GM21526 (cell line): Measurements from ENCODE around the gene RAVER2.

Source experiments
- ATAC-seq: cut with Tn5 transposase; IDR thresholded peaks from one replicate; pipeline ENCODE4 v1.9.1; 2021; ENCODE audit warnings: moderate library complexity; ENCODE audit not compliant: unreplicated experiment, low FRiP score

RAVER2 gene

DNA sequence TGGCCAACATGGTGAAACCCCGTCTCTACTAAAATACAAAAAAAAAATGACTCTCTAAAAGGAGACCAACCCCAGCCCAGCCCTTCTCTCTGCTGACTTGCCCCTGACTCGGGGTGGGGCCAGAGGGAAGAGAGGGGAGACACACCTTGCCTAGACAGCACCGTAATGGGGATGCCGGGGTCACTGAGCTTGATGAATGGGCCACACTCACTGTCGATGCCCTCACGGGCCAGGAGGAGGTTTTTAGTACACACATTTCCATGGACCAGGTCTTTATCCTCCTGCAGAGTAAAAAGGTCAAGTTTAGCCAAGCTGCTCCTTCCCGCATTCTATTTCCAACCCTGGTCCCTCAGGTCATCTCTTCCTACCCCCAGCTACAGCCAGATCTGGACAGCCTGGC lies 99.7 kb downstream of the RAVER2 start:
- no peak for ATAC-seq

DNA sequence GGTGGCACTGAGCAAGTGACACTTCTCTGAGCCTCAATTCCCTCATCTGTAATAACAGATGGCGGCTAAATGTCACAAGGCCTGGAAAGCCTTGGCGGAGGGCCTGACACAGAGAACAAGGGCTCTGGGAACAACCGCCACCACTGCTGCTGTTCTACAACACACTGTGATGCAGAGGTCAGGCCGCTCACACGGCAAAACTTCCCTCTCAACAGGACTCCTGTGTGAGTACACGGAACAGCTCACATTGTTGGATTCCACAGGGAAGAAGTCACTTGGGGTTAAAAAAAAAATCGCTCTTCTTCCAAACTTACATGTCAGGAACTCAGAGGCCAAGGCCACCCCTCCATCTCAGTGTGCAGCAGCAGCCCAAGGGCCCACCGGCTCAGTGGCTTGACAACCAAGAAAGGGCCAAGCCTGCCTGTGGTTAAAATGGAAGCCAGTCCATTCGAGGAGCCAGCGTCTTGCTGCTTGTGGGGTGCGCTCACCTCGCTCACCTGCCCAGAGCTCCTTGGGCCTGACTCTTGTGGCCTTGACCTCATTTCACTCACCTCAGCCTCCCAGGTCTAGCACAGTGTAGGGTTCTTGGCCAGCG lies 101.1 kb downstream of the RAVER2 start:
- no peak for ATAC-seq

DNA sequence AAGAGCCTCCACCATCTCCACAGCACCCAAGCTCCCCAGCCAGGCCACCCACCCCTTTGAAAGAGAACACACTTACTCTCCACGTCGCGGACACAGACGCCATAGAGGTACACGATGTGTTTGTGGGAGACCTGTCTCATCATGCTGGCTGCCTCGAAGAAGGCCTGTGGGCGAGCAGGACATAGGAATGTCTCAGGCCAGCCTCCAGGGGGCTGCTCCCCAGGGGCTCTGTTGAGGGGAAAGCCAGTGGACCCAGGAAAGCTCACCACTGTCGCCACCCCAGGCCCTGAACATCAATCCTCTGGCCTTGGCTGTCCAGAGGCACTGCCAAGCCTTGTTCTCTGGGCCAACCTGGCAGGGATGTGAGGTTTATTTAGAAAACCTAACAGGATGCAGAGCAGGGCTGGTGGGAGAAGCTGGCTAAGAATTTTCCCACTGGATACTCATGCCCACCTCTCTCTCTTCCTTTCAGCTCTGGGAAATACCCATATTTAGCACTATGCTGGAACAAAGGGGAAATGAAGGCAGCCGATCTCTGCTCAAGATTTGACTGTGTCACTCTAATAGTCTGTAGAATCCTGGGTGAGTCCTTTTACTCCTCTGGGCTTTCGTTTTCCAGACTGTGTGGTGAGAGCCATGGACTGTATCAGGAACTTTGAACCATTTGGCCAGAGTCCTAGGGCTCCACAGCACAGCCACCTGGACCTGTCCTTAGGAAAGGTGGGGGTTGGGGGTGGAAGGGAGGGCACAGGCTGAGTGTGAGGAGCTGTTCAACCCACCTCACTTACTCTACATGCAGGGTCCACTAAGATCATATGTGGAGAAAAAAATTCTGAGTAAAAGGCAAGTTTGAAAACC lies 101.9 kb downstream of the RAVER2 start:
- no peak for ATAC-seq

DNA sequence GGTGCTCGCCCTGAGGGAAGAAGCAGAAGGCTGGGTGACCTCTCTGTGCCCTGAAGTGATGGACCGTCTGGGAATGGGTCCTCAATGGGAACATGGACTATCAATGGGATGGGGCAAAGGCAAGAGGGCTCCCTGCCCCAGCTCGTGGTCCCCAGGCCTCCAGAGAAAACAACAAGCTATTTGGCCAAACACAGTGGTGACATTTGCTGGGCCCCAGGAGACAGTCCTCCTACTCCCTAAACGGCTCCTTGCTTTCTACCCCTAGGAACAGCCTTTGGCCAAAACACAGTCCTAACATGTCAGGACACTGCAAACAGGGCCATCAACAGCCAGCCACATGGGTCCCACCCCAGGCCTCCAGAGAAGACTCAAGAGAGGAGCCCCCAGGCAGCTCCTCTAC lies 102.8 kb downstream of the RAVER2 start:
- ATAC-seq, result no peak

DNA sequence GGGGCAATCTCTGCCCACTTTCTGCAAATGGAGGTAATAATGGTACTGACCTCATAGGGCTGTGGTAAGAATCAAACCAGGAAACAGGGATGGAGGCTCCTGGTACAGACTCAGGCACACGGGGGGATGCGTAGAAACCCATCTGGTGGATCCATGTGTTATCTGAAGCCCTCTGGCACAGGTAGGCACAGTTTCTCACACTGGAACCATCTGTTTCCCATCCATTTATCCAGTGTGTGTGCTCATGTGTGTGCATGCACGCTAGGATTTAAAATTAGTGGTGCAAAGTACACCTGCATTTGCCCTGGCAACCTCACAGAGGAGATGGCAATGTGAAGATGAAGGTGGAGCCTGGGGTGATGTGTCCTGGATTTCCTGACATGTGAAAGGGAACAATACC lies 103.3 kb downstream of the RAVER2 start:
- ATAC-seq, result no peak

DNA sequence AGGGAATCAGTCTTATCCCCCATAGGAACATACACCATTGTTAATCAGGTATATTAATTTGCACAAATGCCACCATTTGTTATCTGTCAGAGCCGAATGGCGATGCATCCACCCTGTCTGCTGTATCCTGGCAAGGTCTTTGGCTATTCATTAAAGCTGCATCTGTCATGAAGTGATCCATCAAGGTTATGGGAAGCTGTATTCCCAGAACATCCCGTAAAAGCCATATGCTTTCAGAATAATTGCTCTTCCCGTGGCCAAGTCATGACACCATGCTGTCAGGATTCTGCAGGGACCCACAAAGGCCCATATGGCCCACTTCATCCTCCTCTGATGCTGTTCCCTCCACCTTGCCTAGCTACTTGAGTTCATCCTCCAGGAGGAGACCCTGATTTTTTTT lies 103.9 kb downstream of the RAVER2 start:
- ATAC-seq, result no peak

DNA sequence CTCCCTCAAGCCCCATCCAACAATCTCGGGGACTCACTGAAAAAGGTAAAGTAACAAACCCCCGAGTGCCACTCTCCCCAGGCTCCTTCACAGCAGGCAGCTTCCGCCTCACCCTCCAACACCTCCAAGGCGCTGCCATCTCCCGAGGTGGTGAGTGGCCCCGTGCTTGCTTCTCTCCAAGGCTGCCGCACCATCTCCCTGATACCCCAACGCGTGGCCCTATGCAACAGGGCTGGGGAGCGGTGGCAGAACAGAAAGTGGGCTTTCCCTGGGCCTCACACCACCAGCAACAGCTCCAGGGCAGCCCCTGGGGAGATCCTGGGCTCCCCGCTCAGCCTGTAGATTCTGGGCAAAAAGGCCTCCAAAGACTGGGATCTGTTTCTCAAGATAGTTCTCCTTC lies 105.1 kb downstream of the RAVER2 start:
- ATAC-seq, result no peak

DNA sequence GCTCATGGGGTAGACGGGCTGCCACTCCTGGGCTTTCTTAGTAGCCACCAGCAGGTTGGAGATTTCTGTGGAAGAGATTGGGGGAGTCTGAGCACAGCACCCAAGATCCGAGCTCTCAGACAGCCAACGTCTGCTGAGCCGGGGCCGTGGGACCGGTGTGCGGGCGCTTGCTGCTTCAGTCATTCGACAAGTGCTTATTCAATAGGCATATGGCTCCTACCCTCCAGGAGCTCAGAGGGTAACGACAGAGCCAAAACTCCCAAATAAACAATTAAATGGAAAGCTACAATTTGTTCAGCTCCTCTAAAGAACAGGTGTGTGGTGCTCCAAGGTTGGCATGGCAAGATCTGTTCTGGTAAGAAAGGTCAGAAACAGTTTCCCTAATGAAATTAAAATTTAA lies 106.0 kb downstream of the RAVER2 start:
- ATAC-seq, result no peak

DNA sequence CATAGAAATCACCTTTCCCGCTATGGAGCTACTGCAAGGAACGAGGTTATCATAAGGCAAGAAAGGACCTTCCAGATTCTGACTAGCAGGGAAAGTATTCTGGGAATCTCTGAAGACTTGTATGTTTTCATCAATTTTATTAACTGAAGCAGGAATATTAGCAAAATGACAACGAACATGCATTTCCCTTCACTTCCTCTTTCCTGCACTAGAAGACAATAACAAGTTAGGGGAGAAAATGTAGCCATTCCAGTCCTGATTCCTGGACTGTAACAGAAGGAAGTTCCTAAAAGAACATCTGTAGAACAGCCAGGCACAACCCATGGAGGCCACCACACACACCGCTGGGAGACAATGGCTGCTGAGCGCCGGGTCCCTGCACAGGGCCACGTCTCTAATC lies 106.8 kb downstream of the RAVER2 start:
- no peak for ATAC-seq

DNA sequence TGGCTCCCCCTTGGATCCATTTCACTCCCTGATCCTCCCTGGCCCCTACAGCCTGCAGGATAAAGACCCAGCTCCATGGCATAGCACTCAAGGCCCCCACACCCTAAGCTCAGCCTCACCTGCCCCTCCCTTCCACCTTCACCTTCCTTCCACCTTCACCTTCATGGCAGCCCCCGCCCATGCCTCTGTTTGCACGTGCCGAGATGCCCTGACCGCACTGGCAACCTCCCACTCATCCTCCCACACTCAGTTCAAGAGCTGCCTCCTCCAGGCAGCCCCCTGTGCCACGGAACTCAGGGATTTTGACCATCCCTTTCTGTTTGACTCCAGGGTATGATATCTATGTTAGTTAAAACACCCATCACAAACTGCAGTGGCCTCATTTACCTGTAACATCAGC lies 109.8 kb downstream of the RAVER2 start:
- ATAC-seq, result no peak

DNA sequence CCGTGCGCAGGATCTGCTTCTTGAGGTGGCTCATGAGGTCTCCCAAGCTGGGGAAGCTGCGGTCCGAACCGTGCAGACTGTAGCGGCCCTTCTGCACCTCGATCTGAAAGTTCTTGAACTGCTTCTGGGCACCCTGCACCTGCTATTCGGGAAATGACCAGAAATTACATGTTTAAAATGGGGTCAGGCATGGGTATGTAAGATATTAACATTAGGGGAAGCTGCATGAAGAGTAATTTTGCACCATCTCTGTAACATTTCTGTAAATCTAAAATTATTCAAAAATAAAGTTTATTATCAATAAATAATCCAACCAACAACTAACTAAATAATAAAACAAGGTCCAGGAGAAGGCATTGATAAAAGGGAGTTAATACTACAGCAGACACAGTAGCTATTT lies 110.7 kb downstream of the RAVER2 start:
- no peak for ATAC-seq

DNA sequence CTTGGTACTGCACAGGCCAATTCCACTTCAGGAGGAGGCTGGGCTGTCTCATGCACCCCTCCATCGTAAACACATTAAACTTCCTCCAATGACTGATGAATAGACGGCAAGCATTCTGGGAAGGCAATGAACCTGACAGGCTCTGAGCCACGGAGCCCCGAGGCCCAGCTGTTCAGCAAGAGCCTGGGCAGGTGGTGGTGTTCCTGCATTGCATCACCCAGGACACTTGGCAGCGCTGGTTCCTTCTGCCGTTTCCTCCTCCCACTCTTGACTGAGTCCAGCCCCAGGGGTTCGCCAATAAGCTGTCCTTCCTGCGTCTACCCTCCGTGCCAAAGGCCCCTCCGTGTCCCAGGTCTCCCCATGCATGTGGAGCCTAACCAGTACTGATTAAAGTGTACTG lies 111.7 kb downstream of the RAVER2 start:
- ATAC-seq, result no peak

DNA sequence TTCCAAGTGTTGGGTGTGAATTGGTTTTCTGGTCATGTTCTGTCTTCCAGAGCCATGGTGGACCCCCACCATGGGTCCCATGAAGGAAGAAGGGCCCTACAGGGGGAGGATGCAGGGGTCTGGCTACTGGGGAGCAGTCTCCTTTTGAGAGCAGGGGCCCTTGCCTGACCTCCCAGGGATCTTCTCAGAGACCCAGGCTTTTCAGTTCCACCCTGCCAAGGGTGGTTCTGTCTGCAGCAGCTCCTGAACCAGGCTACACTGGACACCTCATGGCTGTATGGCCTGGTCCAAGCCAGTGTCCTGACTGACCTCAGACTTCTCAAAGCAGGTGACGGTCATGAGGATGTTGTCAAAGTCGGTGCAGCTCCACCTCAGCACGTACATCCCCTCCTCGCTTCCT lies 112.5 kb downstream of the RAVER2 start:
- ATAC-seq, result no peak

DNA sequence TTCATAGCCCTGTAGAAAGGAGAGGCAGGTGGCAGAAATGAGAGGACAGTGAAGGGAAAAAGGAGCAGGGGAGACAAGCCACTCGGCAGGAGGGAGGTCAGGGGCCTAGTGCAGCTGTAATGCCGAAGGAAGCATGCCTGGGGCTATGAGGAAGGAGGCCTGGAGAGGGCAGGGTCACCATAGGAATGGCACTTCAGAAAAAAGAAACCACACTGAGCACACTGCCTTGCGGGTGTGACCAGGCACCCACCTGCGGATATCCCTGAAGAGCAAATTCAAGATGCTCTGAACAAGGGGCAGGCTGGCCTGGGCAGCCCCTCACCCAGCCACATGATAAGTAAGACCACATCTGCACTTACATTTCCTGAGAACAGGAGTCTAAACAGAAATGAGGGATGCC lies 116.7 kb downstream of the RAVER2 start:
- ATAC-seq, result no peak

DNA sequence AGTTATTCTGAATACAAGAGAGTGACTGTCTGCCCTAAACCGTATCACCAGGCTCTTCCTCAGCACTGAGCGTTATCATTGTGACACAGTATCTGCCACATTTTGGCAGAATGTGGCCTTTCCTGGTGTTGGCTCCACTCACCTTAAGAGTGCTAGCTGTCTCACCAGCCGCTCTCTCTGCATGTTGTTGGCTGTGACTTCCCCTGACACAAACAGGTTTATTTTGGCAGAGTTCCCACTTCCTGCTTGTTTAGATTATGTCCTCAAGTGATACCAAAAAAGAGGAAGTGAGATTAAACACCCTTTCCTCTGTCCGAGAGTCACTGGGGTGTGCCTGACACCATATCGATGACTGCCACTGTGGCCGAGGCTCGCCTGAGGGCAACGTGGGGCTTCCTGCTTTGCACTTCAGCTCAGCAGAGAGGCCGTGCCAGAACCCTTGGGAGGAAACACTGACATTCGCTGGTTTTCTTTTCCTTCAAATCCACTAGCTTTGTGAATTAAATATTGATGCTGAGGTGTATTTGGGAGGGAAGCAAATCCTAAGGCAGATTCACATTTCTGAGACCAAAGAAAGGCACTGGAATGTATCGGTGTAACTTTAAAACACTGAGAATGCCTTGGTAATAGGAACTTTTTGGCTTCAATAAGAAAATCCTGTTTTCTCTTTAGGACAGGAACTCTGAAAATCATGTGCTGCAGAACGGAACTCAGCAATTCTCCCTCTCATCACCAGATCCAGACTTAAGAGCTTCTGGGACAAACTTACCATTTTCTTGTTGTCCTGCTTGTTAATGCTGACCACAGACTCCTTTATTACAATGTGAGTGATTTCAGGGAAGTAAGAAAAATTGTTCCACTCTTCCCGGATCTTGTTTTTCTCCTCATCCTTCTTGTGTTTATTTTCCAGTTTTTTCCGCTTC lies 119.4 kb downstream of the RAVER2 start:
- ATAC-seq, result peak; percentile 99

DNA sequence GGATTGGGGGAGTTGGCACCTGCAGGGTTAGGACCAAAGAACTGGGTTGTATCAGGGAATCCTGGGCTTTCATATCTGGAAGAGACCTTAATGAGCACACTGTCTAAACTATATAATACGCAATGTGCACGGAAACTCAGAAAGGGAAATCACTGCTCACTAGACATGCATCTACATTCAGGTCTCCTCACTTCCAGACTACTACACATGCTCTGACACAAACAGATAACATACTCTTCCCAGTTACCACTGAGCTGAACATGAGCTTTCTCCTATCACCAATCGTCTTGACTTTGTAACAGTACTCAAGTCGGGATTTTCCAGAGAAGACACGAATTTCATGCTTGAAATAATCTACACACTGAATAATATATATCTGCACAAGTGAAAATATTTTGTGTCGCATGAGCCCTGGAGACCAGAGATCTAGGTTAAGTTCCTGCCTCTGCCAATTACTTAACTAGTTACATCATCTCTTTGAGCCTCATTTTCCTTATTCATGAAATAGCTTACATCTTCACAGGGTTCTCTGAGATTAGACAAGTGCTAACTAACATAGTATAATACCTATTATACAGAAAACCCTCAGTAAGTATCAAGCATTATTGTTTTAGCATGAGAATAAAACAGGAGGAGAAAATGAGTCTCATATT lies 120.4 kb downstream of the RAVER2 start:
- no peak for ATAC-seq

DNA sequence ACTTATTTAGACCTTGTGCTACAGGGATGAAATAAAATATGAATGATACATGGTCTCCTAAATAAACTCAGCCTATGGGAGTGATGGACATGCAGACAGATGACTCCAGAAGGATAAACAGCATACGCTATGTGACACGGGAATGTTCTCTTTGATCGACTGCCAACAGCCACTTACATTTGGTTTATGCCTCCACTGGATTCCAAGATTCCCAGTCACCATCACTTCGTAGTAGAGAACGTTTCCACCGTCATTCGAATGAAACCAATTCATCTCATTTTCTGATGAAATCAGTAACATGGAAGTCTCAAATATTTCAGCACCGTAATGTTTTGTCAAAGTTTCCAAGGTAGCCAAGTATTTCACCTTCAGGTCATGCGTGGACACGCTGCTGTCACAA lies 121.8 kb downstream of the RAVER2 start:
- ATAC-seq, result no peak

DNA sequence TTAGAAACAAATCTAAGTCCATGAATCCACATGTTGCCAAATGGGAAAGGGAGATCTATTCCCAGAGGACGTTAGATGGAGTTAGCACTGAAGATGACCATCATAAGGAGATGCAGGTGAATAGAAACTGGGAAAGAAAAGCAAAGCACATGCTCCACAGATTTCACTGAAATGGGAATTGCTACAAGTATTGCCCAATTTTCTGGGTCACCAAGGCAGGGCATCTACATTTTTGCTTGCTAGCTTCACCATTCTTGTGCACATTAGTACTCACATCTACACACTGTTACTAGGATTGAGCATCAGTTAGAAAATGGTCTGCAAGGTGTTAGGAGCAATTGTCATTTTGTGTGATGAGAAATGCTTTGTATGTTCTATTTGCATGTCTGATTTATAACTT lies 122.4 kb downstream of the RAVER2 start:
- ATAC-seq, result no peak

DNA sequence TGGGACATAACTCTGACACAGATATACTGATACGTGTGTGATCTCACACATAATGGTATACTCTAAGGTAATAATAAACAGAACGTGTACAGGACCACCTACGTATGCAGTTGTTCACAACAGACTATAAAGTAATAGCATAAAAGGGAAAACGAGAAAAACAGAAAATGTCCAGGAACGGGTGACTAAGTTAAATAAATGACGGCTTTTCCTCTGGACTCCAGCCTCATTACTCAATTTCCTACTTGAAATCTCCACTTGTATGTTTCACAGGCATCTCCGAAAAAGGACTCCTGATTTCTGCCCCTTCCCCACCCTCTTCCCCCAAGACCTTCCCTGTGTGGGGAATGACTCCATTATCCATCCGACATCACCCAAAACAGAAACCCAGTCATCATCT lies 126.4 kb downstream of the RAVER2 start:
- no peak for ATAC-seq

DNA sequence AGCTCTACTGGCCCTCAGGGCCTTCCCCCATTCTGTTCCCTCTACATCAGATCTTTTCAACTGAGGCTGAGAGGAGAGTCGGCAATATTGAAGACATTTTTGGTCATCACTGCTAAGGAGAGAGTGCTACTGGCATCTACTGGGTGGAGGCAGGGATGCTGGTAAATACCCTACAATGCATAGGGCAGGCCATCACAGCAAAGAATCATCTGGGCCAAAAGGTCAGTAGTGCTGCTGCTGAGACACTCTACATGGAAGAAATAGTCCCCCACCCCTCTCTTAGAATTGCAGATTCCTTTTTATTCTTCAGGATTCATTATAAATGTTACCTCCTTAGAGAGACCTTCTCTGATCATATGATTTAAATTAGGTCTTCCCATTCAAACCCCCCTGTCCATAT lies 127.2 kb downstream of the RAVER2 start:
- ATAC-seq, result no peak

DNA sequence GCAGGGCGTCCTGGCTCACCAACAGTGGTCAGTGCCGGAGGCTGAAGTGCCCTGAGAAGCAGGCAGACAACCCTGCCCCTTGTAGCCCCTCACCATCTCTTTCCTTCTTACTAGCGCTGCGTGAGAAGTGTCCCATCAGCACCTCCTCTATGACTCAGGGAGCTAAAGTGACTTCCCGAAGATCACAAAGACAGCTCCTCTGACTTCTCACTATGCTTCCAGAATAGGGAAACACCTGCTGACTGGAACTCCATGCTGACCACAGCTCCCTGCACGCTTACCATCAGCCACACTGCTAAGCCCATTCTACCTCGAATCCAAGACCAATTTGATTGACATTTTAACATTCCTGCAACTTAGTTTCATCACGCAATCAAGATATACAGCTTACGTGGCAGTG lies 128.7 kb downstream of the RAVER2 start:
- ATAC-seq, result no peak
